HG03575 (cell line): Measurements from ENCODE around the gene PLEKHA1.
A peak's percentile ranks its signal among the peaks of the same experiment; 100 is the strongest.

Experiments used
- ATAC-seq: cut with Tn5 transposase; IDR thresholded peaks from one replicate; pipeline ENCODE4 v1.9.1; 2021; ENCODE audit not compliant: unreplicated experiment, insufficient number of reproducible peaks, low FRiP score; ENCODE audit errors: extremely low read depth

PLEKHA1 gene

GRCh38 chr10:122374237-122374858, at the start of gene PLEKHA1:
TSS of gene PLEKHA1 (plus strand) at chr10:122374708. CDS start at chr10:122393201, 18,493 bp downstream.
- peak; percentile 54 for ATAC-seq

DNA sequence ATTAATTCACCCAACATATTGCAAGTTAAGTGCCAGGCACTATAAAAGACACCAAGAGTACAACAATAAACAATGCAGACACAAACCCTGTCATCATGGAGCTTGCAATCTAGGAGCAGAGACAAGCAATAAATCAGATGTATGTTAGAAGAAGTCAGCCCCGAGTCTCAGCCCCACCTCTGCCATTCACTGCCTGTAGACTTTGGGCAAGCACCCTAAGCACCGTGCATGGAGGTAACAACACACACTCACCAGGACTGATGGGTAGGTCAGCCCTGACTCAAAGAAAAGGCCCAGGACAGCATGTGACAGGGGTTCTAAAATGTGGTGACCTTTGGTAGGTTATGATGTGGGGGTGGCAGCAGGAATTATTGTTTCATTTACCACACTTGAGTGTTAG, 49.3 kb upstream of the PLEKHA1 start:
- no peak for ATAC-seq

DNA sequence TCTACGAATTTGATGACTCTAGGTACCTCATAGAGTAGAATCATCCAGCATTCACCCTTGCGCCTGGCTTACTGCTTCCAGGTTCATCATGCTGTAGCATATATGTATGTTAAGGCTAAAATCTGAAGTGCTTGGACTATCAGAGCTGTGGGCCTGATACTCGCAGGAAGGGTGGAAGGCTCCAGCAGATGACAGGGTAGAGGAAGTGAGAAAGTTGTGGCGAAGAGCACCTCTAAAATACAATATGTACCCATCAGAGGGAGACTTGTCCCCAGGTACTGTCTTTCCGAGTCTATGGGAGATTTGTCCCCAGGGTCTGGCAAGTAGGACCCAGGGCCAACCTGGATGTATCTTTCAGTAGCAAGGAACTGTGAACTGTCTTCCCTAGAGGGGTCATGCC, 48.1 kb upstream of the PLEKHA1 start:
- no peak for ATAC-seq

DNA sequence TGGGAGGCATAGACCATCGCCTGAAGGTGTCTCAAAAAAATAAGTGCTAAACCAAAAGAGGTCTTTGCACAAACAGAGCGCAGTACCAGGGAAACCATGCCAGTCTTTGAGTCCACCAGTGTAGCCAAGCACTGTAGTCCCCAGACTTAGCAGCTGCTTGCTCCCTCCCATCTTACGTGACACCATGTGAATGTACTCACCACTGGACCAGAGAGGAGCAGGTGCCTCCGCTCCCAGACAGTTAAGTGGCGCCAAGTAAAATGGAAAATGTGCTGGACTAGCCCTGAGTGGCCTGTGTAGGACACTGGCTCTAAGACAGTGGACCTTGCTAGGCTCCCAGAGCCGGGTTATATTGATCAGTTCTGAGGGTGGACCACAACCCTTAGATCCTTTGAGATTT, 47.7 kb upstream of the PLEKHA1 start:
- ATAC-seq = no peak

- no peak for ATAC-seq
These were observed 47.0 kb upstream of the PLEKHA1 start for GRCh38 chr10:122327237-122328206.

- ATAC-seq = no peak
These were observed 45.8 kb upstream of the PLEKHA1 start for GRCh38 chr10:122328676-122329075.

- no peak for ATAC-seq
These were observed 45.1 kb upstream of the PLEKHA1 start for GRCh38 chr10:122329416-122329815.

- no peak for ATAC-seq
These were observed 43.4 kb upstream of the PLEKHA1 start for GRCh38 chr10:122331100-122331499.

GRCh38 chr10:122331615-122332446, 42.7 kb upstream of the PLEKHA1 start:
- no peak for ATAC-seq

- no peak for ATAC-seq
These were observed 41.5 kb upstream of the PLEKHA1 start for GRCh38 chr10:122333037-122333436.

- no peak for ATAC-seq
These were observed 38.2 kb upstream of the PLEKHA1 start for GRCh38 chr10:122336332-122336731.

GRCh38 chr10:122336961-122337360, 37.5 kb upstream of the PLEKHA1 start:
- no peak for ATAC-seq

DNA sequence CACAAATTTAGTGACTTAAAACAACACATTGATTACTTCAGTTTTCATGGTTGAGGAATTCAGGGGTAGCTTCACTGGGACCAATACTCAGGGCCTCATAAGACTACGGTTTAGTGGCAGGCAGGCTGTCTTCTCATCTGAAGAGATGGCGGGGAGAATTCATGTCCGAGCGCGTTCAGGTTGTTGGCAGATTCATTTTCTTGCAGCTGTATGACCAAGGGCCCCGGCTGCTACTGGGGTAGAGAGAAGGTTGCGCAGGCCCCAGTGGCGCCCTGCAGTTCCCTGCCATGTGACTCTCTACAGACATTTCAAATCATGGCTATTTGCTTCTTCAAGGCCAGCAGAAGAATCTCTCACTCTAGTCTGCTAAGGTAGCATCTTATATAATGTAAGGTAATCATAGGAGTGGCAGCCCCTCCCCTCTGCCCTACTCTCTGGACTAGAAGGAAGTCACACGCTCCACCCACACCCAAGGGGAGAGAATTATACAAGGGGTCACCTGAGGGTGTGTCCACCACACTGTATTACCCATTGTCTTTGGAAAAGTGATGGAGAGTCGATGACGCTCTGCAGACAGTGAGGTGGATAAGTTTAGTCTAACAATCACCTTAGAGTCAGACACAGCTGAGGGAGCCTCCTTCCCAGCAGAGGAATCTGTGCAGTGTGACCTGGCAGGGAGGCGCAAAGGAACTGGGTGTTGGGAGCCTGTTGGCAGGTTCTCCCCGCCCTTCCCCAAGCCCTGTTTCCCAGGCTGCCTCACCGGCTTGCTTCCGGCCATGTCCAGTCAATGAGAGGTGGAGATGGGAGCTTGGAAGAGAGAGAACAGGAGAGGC, 35.7 kb upstream of the PLEKHA1 start:
- ATAC-seq = no peak

GRCh38 chr10:122341141-122341810, 33.2 kb upstream of the PLEKHA1 start:
- ATAC-seq = no peak

GRCh38 chr10:122342293-122343134, 32.0 kb upstream of the PLEKHA1 start:
- ATAC-seq = no peak

- no peak for ATAC-seq
These were observed 31.2 kb upstream of the PLEKHA1 start for GRCh38 chr10:122343135-122343800.

- ATAC-seq = no peak
These were observed 30.6 kb upstream of the PLEKHA1 start for GRCh38 chr10:122343936-122344335.
